ENCODE measurements around the gene CCDC63. TPM values are rescaled to one million over a fixed set of nuclear protein-coding genes. Genes with fewer than 3 reads are reported as not detected.

CCDC63 gene
- total RNA-seq, 2 donors from 2014 or later = not detected

GRCh38 chr12:110929818-110930217 is 83.0 kb downstream of the CCDC63 start:
- no peak for TF ChIP-seq CTCF (IDR thresholded peaks at IDR 0.05)
- Histone ChIP-seq H3K4me3 (no peak overlapping the region), H3K36me3 (no peaks in the 10 kb centered on the region), H3K27ac (no peak overlapping the region), H3K4me1 (ENCODE audit: control insufficient read depth in 1 of 2, low read depth in 2 of 2) (peaks cover 0 to 5% of the 10 kb centered on the region in 2 donors), H3K9me3 (no peaks in the 10 kb centered on the region), H3K27me3 (replicated peaks; ENCODE audit: insufficient read depth) (no peaks in the 10 kb centered on the region)
- DNase-seq (ENCODE audit: low spot score) (no peak), ATAC-seq (ENCODE audit: insufficient number of reproducible peaks, low FRiP score, low read depth) (no peak)

GRCh38 chr12:110930348-110931314 is 83.8 kb downstream of the CCDC63 start:
- TF ChIP-seq CTCF (IDR thresholded peaks at IDR 0.05) = no peak
- Histone ChIP-seq H3K27ac (no peak overlapping the region), H3K36me3 (no peaks in the 10 kb centered on the region), H3K4me1 (ENCODE audit: control insufficient read depth in 1 of 2, low read depth in 2 of 2) (peaks cover 0 to 5% of the 10 kb centered on the region in 2 donors), H3K9me3 (no peaks in the 10 kb centered on the region), H3K27me3 (replicated peaks; ENCODE audit: insufficient read depth) (no peaks in the 10 kb centered on the region), H3K4me3 (no peak overlapping the region)
- no peak for ATAC-seq (ENCODE audit: insufficient number of reproducible peaks, low FRiP score, low read depth)
- no peak for DNase-seq (ENCODE audit: low spot score)

- no peak for ATAC-seq (ENCODE audit: insufficient number of reproducible peaks, low FRiP score, low read depth)
- H3K27me3 ChIP-seq (replicated peaks; ENCODE audit: insufficient read depth) = no peaks in the 10 kb centered on the region
- no peak for DNase-seq (ENCODE audit: low spot score)
These were observed 84.5 kb downstream of the CCDC63 start for GRCh38 chr12:110931315-110931728.

GRCh38 chr12:110932046-110932445 is 85.3 kb downstream of the CCDC63 start:
- ATAC-seq (ENCODE audit: insufficient number of reproducible peaks, low FRiP score, low read depth) = no peak

More at GRCh38 chr12:110931315-110931728, 84.5 kb downstream of the CCDC63 start:
- Histone ChIP-seq H3K9me3 (no peaks in the 10 kb centered on the region), H3K4me1 (ENCODE audit: control insufficient read depth in 1 of 2, low read depth in 2 of 2) (peaks cover 0 to 5% of the 10 kb centered on the region in 2 donors), H3K27ac (no peak overlapping the region), H3K4me3 (no peak overlapping the region), H3K36me3 (no peaks in the 10 kb centered on the region)
- TF ChIP-seq CTCF (IDR thresholded peaks at IDR 0.05) = no peak

More at GRCh38 chr12:110932046-110932445, 85.3 kb downstream of the CCDC63 start:
- Histone ChIP-seq H3K27me3 (replicated peaks; ENCODE audit: insufficient read depth) (no peaks in the 10 kb centered on the region), H3K36me3 (no peaks in the 10 kb centered on the region), H3K27ac (no peak overlapping the region), H3K4me1 (ENCODE audit: control insufficient read depth in 1 of 2, low read depth in 2 of 2) (peaks cover 0 to 5% of the 10 kb centered on the region in 2 donors), H3K9me3 (no peaks in the 10 kb centered on the region), H3K4me3 (no peak overlapping the region)
- no peak for DNase-seq (ENCODE audit: low spot score)
- no peak for TF ChIP-seq CTCF (IDR thresholded peaks at IDR 0.05)

All from thoracic aorta (tissue), 2 donors.